Peyer's patch (tissue), 4 donors: ENCODE measurements around the gene SCARB2.

ENCODE experiments used
- POLR2A ChIP-seq, 2 donors: fragments of 450-650 bp; IDR thresholded peaks; one replicate each; pipeline ENCODE4 v1.5.1; 2017; ENCODE audit warnings: antibody characterized with exemption in 2 of 2, mild to moderate bottlenecking in 2 of 2, moderate library complexity in 2 of 2
- TF ChIP-seq, protein P1 (sequence below), 6 experiments: fragments of 450-650 bp in 4 of 6; fragments of 200-600 bp in 2 of 6; sonication (generic) in 1 of 6; IDR thresholded peaks; one replicate each; pipeline ENCODE4 v1.5.1; 2017 to 2019; ENCODE audit warnings: antibody characterized with exemption in 6 of 6, mild to moderate bottlenecking in 3 of 6, moderate library complexity in 1 of 6

DNA sequence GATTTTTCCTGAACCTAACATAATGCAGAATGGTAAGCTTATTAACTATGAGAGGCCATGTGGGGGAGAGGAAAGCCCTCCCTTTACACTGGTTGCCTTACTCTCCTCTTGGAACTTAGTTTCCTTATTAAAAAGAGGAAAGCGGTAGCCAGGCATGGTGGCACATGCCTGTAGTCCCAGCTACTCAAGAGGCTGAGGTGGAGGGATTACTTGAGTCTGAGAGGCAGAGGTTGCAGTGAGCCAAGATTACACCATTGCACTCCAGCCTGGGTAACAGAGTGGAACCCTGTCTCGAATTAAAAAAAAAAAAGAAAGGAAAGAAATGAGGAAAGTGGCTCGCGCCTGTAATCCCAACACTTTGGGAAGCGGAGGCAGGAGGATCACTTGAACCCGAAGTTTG, 39.9 kb upstream of the SCARB2 start:
- TF ChIP-seq, protein P1, sequence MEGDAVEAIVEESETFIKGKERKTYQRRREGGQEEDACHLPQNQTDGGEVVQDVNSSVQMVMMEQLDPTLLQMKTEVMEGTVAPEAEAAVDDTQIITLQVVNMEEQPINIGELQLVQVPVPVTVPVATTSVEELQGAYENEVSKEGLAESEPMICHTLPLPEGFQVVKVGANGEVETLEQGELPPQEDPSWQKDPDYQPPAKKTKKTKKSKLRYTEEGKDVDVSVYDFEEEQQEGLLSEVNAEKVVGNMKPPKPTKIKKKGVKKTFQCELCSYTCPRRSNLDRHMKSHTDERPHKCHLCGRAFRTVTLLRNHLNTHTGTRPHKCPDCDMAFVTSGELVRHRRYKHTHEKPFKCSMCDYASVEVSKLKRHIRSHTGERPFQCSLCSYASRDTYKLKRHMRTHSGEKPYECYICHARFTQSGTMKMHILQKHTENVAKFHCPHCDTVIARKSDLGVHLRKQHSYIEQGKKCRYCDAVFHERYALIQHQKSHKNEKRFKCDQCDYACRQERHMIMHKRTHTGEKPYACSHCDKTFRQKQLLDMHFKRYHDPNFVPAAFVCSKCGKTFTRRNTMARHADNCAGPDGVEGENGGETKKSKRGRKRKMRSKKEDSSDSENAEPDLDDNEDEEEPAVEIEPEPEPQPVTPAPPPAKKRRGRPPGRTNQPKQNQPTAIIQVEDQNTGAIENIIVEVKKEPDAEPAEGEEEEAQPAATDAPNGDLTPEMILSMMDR (IDR thresholded peaks at IDR 0.05) = no peak
- no peak for TF ChIP-seq POLR2A (IDR thresholded peaks at IDR 0.05)
